NCI-H2227 treated with DMSO at 0.1 percent for 48 hours (cell line): ENCODE data around the gene BAG1.

ENCODE experiments used
- DNase-seq: peaks from one replicate; lab custom pipeline; 2025; lab: John Stamatoyannopoulos, UW

Gene BAG1

GRCh38 chr9:33273972-33274328 is 9.4 kb upstream of the BAG1 start:
- DNase-seq, result no peak

- no peak for DNase-seq
These were observed 8.9 kb upstream of the BAG1 start for GRCh38 chr9:33273266-33273971.

- DNase-seq, result no peak
These were observed 7.6 kb upstream of the BAG1 start for GRCh38 chr9:33272061-33272460.

GRCh38 chr9:33270146-33270545 is 5.6 kb upstream of the BAG1 start:
- DNase-seq, result no peak

GRCh38 chr9:33267151-33267767 is 2.8 kb upstream of the BAG1 start:
- no peak for DNase-seq

GRCh38 chr9:33265211-33265865 is 830 bp upstream of the BAG1 start:
- no peak for DNase-seq

GRCh38 chr9:33264003-33264472 is 470 bp downstream of the BAG1 start:
- no peak for DNase-seq

- no peak for DNase-seq
These were observed 1.1 kb downstream of the BAG1 start for GRCh38 chr9:33263131-33264002.

GRCh38 chr9:33260372-33260771 is 4.1 kb downstream of the BAG1 start:
- no peak for DNase-seq

- DNase-seq, result no peak
These were observed 7.2 kb downstream of the BAG1 start for GRCh38 chr9:33257276-33257675.

- DNase-seq, result no peak
These were observed 8.3 kb downstream of the BAG1 start for GRCh38 chr9:33256236-33256635.

- DNase-seq, result no peak
These were observed 9.0 kb downstream of the BAG1 start for GRCh38 chr9:33255471-33255870.

- DNase-seq, result no peak
These were observed 9.5 kb downstream of the BAG1 start for GRCh38 chr9:33255014-33255413.

- no peak for DNase-seq
These were observed 10.3 kb downstream of the BAG1 start for GRCh38 chr9:33254211-33254610.

GRCh38 chr9:33250458-33250995 is 14.0 kb downstream of the BAG1 start:
- no peak for DNase-seq

- no peak for DNase-seq
These were observed 14.5 kb downstream of the BAG1 start for GRCh38 chr9:33249983-33250382.

GRCh38 chr9:33249087-33249658 is 15.3 kb downstream of the BAG1 start:
- DNase-seq, result no peak

GRCh38 chr9:33248606-33249005 is 15.9 kb downstream of the BAG1 start:
- DNase-seq, result no peak

GRCh38 chr9:33246269-33246860 is 18.1 kb downstream of the BAG1 start:
- no peak for DNase-seq

GRCh38 chr9:33245341-33245740 is 19.2 kb downstream of the BAG1 start:
- DNase-seq, result no peak

GRCh38 chr9:33244137-33244784 is 20.2 kb downstream of the BAG1 start:
- no peak for DNase-seq
